HG02943 (cell line): ENCODE measurements around the gene SRSF6.
"Not testable (repeated sequence)": the region's sequence is repeated elsewhere in the genome, so short reads cannot be mapped to it uniquely, and the experiment has no call there.

Experiments
- ATAC-seq: cut with Tn5 transposase; IDR thresholded peaks from one replicate; pipeline ENCODE4 v1.9.1; 2021; ENCODE audit warnings: mild to moderate bottlenecking, low read depth, moderate library complexity; ENCODE audit not compliant: unreplicated experiment

The SRSF6 gene

GRCh38 chr20:43457640-43458421, at the start of gene SRSF6:
Gene SRSF6 (plus strand): TSS chr20:43457896. CDS start chr20:43458034, 138 bp downstream.
- ATAC-seq: peak; percentile 91

- no peak for ATAC-seq
These were observed 48.7 kb upstream of the SRSF6 start for GRCh38 chr20:43408848-43409576.

- ATAC-seq: no peak
These were observed 48.2 kb upstream of the SRSF6 start for GRCh38 chr20:43409577-43409913.

- ATAC-seq: no peak
These were observed 41.9 kb upstream of the SRSF6 start for GRCh38 chr20:43415661-43416430.

GRCh38 chr20:43416591-43417228, 41.0 kb upstream of the SRSF6 start:
- no peak for ATAC-seq

GRCh38 chr20:43420192-43420591, 37.5 kb upstream of the SRSF6 start:
- ATAC-seq: no peak

GRCh38 chr20:43420913-43421312, 36.8 kb upstream of the SRSF6 start:
- not testable (repeated sequence) for ATAC-seq

GRCh38 chr20:43426172-43426571, 31.5 kb upstream of the SRSF6 start:
- no peak for ATAC-seq

GRCh38 chr20:43430265-43431133, 27.2 kb upstream of the SRSF6 start:
- ATAC-seq: no peak

GRCh38 chr20:43431134-43431519, 26.6 kb upstream of the SRSF6 start:
- no peak for ATAC-seq

- no peak for ATAC-seq
These were observed 25.2 kb upstream of the SRSF6 start for GRCh38 chr20:43432498-43432897.

- no peak for ATAC-seq
These were observed 24.3 kb upstream of the SRSF6 start for GRCh38 chr20:43433250-43433854.

- ATAC-seq: no peak
These were observed 23.1 kb upstream of the SRSF6 start for GRCh38 chr20:43434565-43434964.

- no peak for ATAC-seq
These were observed 18.9 kb upstream of the SRSF6 start for GRCh38 chr20:43438578-43439316.

GRCh38 chr20:43440531-43440930, 17.2 kb upstream of the SRSF6 start:
- no peak for ATAC-seq

GRCh38 chr20:43442282-43442880, 15.3 kb upstream of the SRSF6 start:
- ATAC-seq: no peak

- no peak for ATAC-seq
These were observed 13.6 kb upstream of the SRSF6 start for GRCh38 chr20:43444107-43444506.

GRCh38 chr20:43446361-43446879, 11.3 kb upstream of the SRSF6 start:
- ATAC-seq: no peak
